SU-DHL-6 (cell line): ENCODE measurements around the gene SYNE4.

Source experiments
- H2AFZ ChIP-seq: fragments of 200-600 bp; sonication (generic); 2 replicates; pipeline ENCODE4 v1.6.1; 2014; ENCODE audit warnings: low read depth, mild to moderate bottlenecking, moderate library complexity, mixed read lengths, antibody characterized with exemption, low read length; ENCODE audit not compliant: severe bottlenecking
- H3F3A ChIP-seq: fragments of 200-600 bp; shearing (Covaris generic); 2 replicates; pipeline ENCODE4 v1.6.0; 2016; ENCODE audit warnings: antibody characterized with exemption, mild to moderate bottlenecking; ENCODE audit not compliant: insufficient read depth
- H3K27ac ChIP-seq: fragments of 200-600 bp; sonication (generic); 2 replicates; pipeline ENCODE4 v1.5.1; 2016; ENCODE audit warnings: low read depth, mild to moderate bottlenecking, low read length, moderate library complexity, mixed read lengths
- H3K27me3 ChIP-seq: fragments of 200-600 bp; sonication (generic), shearing (Covaris generic); 2 replicates; pipeline ENCODE4 v1.6.0; 2014; ENCODE audit warnings: mild to moderate bottlenecking, low read length
- H3K36me3 ChIP-seq: fragments of 200-600 bp; sonication (generic); 2 replicates; pipeline ENCODE4 v1.6.1; 2014; ENCODE audit warnings: mild to moderate bottlenecking, low read length, mixed read lengths
- H3K4me2 ChIP-seq: fragments of 300-600, 200-600 bp; shearing (Covaris generic), sonication (generic); 2 replicates; pipeline ENCODE4 v1.6.0; 2014; ENCODE audit warnings: low read length, low read depth, mild to moderate bottlenecking; ENCODE audit not compliant: poor library complexity, severe bottlenecking
- H3K4me3 ChIP-seq: fragments of 200-600 bp; sonication (generic); 2 replicates; pipeline ENCODE4 v1.5.1; 2014; ENCODE audit warnings: antibody characterized with exemption, low read length, mild to moderate bottlenecking, mixed read lengths; ENCODE audit not compliant: insufficient read depth, poor library complexity, severe bottlenecking
- H3K79me2 ChIP-seq: fragments of 200-600 bp; sonication (generic); 2 replicates; pipeline ENCODE4 v1.6.1; 2014; ENCODE audit warnings: mild to moderate bottlenecking, low read length, moderate library complexity; ENCODE audit not compliant: insufficient read depth
- H3K9ac ChIP-seq: fragments of 200-600 bp; sonication (generic); 2 replicates; pipeline ENCODE4 v1.7.0; 2014; ENCODE audit warnings: mild to moderate bottlenecking, low read length
- H3K9me2 ChIP-seq: fragments of 200-600 bp; sonication (generic); replicated peaks from 2 replicates; pipeline ENCODE4 v1.6.1; 2014; ENCODE audit warnings: low read length; ENCODE audit not compliant: insufficient read depth
- H3K9me3 ChIP-seq: fragments of 200-600 bp; sonication (generic); 2 replicates; pipeline ENCODE4 v1.6.1; 2014; ENCODE audit warnings: low read length, mixed read lengths; ENCODE audit not compliant: insufficient read depth
- H4K20me1 ChIP-seq: fragments of 200-600 bp; sonication (generic); 2 replicates; pipeline ENCODE4 v1.6.1; 2014; ENCODE audit warnings: low read depth, mild to moderate bottlenecking, antibody characterized with exemption, low read length, moderate library complexity, mixed read lengths
- EZH2phosphoT487 ChIP-seq: fragments of 200-600 bp; sonication (generic), shearing (Covaris generic); conservative IDR thresholded peaks from 2 replicates; pipeline ENCODE4 v1.6.1; 2018; ENCODE audit warnings: mild to moderate bottlenecking, antibody characterized with exemption, low read length, moderate library complexity, mixed read lengths
- TF ChIP-seq, protein P1 (sequence below): fragments of 200-600 bp; sonication (generic); IDR thresholded peaks from one replicate; pipeline ENCODE4 v1.5.1; 2017; ENCODE audit warnings: antibody characterized with exemption, mild to moderate bottlenecking, low read length, moderate library complexity; ENCODE audit not compliant: insufficient read depth, poor library complexity, severe bottlenecking

SYNE4 gene

DNA sequence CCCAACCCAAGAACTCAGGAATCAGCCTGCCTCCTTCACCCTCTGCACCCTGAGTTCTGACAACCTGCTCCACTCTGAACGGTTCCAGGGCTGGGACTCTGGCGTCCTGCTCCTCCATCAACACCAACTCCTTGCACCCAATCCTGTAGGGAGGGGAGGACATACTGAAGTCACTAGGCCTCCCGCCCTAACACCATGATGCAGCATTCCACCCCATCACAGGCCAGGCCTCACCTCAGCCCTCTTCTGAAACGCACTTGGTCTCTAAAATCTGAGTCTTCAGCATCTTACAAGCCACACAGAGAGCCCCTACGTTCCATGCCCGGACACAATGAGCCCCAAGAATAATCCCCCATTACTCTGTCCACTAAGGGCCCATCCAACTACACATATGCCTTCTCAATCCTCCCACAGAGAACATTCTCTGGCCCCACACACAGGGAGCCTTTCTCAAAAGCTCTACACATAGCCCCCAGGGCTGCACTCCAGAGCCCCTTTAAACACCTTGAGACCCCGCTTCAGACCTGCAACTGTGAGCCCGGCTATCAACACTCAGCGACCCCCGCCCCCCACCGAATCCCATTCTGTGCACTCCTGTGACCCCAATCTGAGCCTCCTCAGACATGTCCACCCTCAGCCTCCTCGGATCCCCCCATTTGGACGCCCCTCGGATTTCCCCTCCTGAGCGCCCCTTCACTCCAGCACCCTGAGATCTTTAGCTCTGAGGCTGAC, 4.8 kb upstream of the SYNE4 start:
- no peaks in the 10 kb centered on the region for H3K9me2 ChIP-seq
- H3F3A ChIP-seq = peaks cover 7% of the 10 kb centered on the region; the same call in 1 of the 2 replicates
- no peaks in the 10 kb centered on the region for H3K36me3 ChIP-seq
- no peaks in the 10 kb centered on the region for H4K20me1 ChIP-seq
- peak overlapping the region; percentile 88 for H3K9ac ChIP-seq
- peak overlapping the region; percentile 90 for H3K4me3 ChIP-seq
- no peaks in the 10 kb centered on the region for H3K27me3 ChIP-seq
- peak overlapping the region; percentile 18; the same call in 1 of the 2 replicates for H3K27ac ChIP-seq
- H3K4me2 ChIP-seq = peak overlapping the region; percentile 83
- no peaks in the 10 kb centered on the region for H3K9me3 ChIP-seq
- H2AFZ ChIP-seq = peak overlapping the region; percentile 82
- H3K79me2 ChIP-seq = peaks cover 12% of the 10 kb centered on the region; the same call in 1 of the 2 replicates
- TF ChIP-seq, protein P1, sequence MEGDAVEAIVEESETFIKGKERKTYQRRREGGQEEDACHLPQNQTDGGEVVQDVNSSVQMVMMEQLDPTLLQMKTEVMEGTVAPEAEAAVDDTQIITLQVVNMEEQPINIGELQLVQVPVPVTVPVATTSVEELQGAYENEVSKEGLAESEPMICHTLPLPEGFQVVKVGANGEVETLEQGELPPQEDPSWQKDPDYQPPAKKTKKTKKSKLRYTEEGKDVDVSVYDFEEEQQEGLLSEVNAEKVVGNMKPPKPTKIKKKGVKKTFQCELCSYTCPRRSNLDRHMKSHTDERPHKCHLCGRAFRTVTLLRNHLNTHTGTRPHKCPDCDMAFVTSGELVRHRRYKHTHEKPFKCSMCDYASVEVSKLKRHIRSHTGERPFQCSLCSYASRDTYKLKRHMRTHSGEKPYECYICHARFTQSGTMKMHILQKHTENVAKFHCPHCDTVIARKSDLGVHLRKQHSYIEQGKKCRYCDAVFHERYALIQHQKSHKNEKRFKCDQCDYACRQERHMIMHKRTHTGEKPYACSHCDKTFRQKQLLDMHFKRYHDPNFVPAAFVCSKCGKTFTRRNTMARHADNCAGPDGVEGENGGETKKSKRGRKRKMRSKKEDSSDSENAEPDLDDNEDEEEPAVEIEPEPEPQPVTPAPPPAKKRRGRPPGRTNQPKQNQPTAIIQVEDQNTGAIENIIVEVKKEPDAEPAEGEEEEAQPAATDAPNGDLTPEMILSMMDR = no peak
- no peak for TF ChIP-seq EZH2phosphoT487

- Histone ChIP-seq H3K79me2 (peaks cover 12% of the 10 kb centered on the region; the same call in 1 of the 2 replicates), H3K36me3 (no peaks in the 10 kb centered on the region), H4K20me1 (no peaks in the 10 kb centered on the region), H3K27me3 (no peaks in the 10 kb centered on the region), H3K9me3 (no peaks in the 10 kb centered on the region), H3K27ac (no peak overlapping the region), H3K9ac (no peak overlapping the region), H3K4me3 (no peak overlapping the region), H3K4me2 (no peak overlapping the region), H3F3A (peaks cover 7% of the 10 kb centered on the region; the same call in 1 of the 2 replicates), H2AFZ (no peak overlapping the region), H3K9me2 (no peaks in the 10 kb centered on the region)
- TF ChIP-seq, protein P1 = no peak
- no peak for TF ChIP-seq EZH2phosphoT487
These were observed 1.8 kb upstream of the SYNE4 start for GRCh38 chr19:36010402-36010801.

GRCh38 chr19:36009633-36010379, 1.2 kb upstream of the SYNE4 start:
- TF ChIP-seq, protein P1 = no peak
- no peak for TF ChIP-seq EZH2phosphoT487
- Histone ChIP-seq H3K4me3 (no peak overlapping the region), H3F3A (peaks cover 7% of the 10 kb centered on the region; the same call in 1 of the 2 replicates), H3K9ac (peak overlapping the region; percentile 51; the same call in 1 of the 2 replicates), H2AFZ (no peak overlapping the region), H3K27ac (no peak overlapping the region), H4K20me1 (no peaks in the 10 kb centered on the region), H3K79me2 (peaks cover 8% of the 10 kb centered on the region; the same call in 1 of the 2 replicates), H3K27me3 (no peaks in the 10 kb centered on the region), H3K9me2 (no peaks in the 10 kb centered on the region), H3K4me2 (peak overlapping the region; percentile 41), H3K36me3 (no peaks in the 10 kb centered on the region), H3K9me3 (no peaks in the 10 kb centered on the region)
